Mucosa of descending colon (tissue), 3 donors: ENCODE results near the gene NRG3. TPM values are rescaled to one million over a fixed set of nuclear protein-coding genes. Genes with fewer than 3 reads are reported as not detected.

Experiments used
- ATAC-seq: fragments of 200-7000 bp; cut with Tn5 transposase; one replicate; pipeline ENCODE4 v1.9.1; 2020; ENCODE audit warnings: mild to moderate bottlenecking, moderate library complexity
- DNase-seq, 3 donors: peaks; one replicate each; pipeline ENCODE4 v3.0.0-alpha.2; 2020
- H3K36me3 ChIP-seq: fragments of 200-600 bp; one replicate; pipeline ENCODE4 v1.8.0; 2021; ENCODE audit warnings: low read depth, mild to moderate bottlenecking
- H3K4me1 ChIP-seq: fragments of 200-600 bp; one replicate; pipeline ENCODE4 v1.8.0; 2021; ENCODE audit warnings: low read depth, mild to moderate bottlenecking
- H3K4me3 ChIP-seq: fragments of 200-600 bp; one replicate; pipeline ENCODE4 v1.8.0; 2021; ENCODE audit warnings: mild to moderate bottlenecking
- H3K9me3 ChIP-seq: fragments of 200-600 bp; one replicate; pipeline ENCODE4 v1.8.0; 2021; ENCODE audit warnings: mild to moderate bottlenecking
- CTCF ChIP-seq: fragments of 200-600 bp; IDR thresholded peaks from one replicate; pipeline ENCODE4 v1.8.0; 2022; ENCODE audit warnings: antibody characterized with exemption, mild to moderate bottlenecking
- intact Hi-C, 2 donors: fragments of 100-400 bp; cut with DNase I in 1 of 2; cut with micrococcal nuclease in 1 of 2; formaldehyde crosslinking; loops; one replicate each; pipeline versions ENCODE4 v1.11.0 to v1.11.1; 2022; cut with DNase I, micrococcal nuclease
- total RNA-seq, 3 donors: library from RNA; stranded (reverse); fragmentation: NEBNext Ultra II Directional in 2 of 3; extraction: Animal tissue kit (Norgen Biotek cat#: 25700) in 2 of 3; gene quantifications; one replicate each; pipeline versions ENCODE4 v1.2.1 to v1.2.4, GENCODE V29; 2021 to 2023
- donor health status: DM: no; HTN: no; CAD: no; lungs with moderate emphysema.
- donor health status: DM: no; HTN: no; CAD: no.
- donor health status: DM: no; HTN: yes; CAD: no.

Gene NRG3
- total RNA-seq, 3 donors from 2014 or later: 0.12 to 0.73 (median 0.23) TPM

- intact Hi-C loops: no loop called here
- H3K4me3 ChIP-seq: no peak overlapping the region
- no peaks in the 10 kb centered on the region for H3K36me3 ChIP-seq
- H3K4me1 ChIP-seq: no peaks in the 10 kb centered on the region
- no peak for TF ChIP-seq CTCF
- no peak for DNase-seq
- peaks cover 16% of the 10 kb centered on the region for H3K9me3 ChIP-seq
- no peak for ATAC-seq
These were observed 778.5 kb downstream of the NRG3 start for GRCh38 chr10:82653244-82654155.

- intact Hi-C loops: no loop called here
- Histone ChIP-seq H3K4me3 (no peak overlapping the region), H3K36me3 (no peaks in the 10 kb centered on the region), H3K4me1 (no peaks in the 10 kb centered on the region), H3K9me3 (no peaks in the 10 kb centered on the region)
- ATAC-seq (no peak), DNase-seq (no peak)
- TF ChIP-seq CTCF: no peak
These were observed 785.2 kb downstream of the NRG3 start for GRCh38 chr10:82660205-82660604.

GRCh38 chr10:82660986-82661385, 786.0 kb downstream of the NRG3 start:
- intact Hi-C loops: no loop called here
- Histone ChIP-seq H3K4me1 (no peaks in the 10 kb centered on the region), H3K4me3 (no peak overlapping the region), H3K9me3 (peaks cover 4% of the 10 kb centered on the region), H3K36me3 (no peaks in the 10 kb centered on the region)
- ATAC-seq (no peak), DNase-seq (no peak)
- TF ChIP-seq CTCF: no peak

- no peaks in the 10 kb centered on the region for H3K4me1 ChIP-seq
- no peak overlapping the region for H3K4me3 ChIP-seq
- no peak for DNase-seq
- no peak for TF ChIP-seq CTCF
- H3K36me3 ChIP-seq: no peaks in the 10 kb centered on the region
- intact Hi-C loops: no loop called here
- no peak for ATAC-seq
- H3K9me3 ChIP-seq: peaks cover 9% of the 10 kb centered on the region
These were observed 786.7 kb downstream of the NRG3 start for GRCh38 chr10:82661701-82662100.

- Histone ChIP-seq H3K9me3 (peaks cover 9% of the 10 kb centered on the region), H3K36me3 (no peaks in the 10 kb centered on the region), H3K4me1 (no peaks in the 10 kb centered on the region), H3K4me3 (no peak overlapping the region)
- DNase-seq (no peak), ATAC-seq (no peak)
- no peak for TF ChIP-seq CTCF
- intact Hi-C loops: no loop called here
These were observed 793.4 kb downstream of the NRG3 start for GRCh38 chr10:82668221-82668895.
